NCI-H187 (cell line): Measurements from ENCODE around the gene OPN4.

Experiments
- DNase-seq, 2 experiments: peaks; one replicate each; lab custom pipeline; 2025; lab: John Stamatoyannopoulos, UW

OPN4 gene

DNA sequence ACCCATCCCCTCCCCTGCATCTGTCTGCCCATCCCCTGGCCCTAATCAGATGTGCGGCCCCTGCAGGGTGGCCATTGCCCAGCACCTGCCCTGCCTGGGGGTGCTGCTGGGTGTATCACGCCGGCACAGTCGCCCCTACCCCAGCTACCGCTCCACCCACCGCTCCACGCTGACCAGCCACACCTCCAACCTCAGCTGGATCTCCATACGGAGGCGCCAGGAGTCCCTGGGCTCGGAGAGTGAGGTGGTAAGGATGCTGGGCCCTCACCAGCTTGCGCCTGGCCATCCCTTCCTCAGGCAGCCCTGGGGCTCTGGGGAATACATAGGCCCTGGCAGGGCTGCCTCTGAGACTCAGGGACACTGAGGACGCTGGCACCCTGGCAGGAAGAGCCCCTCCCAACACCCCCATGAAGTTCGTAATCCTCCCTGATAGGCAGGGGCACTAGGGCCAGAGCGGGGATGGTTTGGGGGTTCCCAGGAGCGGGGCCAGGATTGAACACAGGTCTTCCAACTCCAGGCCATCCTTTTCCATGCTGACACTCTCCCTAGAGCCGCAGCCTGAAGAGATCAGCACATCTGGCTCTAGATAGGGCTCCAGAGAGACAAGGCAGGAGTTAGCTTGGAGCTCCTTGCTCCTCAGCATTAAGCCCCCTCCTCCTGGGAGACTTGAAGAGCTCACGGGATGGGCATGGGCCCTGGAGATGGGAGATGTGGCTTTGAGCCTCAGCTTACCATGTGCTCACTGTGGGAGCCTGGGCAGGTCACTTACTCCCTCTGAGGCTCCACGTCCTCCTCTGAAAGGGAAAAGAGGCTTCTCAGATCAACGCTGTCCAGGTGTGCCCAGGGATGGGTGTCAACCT, 8.1 kb downstream of the OPN4 start:
- DNase-seq: no peak

DNA sequence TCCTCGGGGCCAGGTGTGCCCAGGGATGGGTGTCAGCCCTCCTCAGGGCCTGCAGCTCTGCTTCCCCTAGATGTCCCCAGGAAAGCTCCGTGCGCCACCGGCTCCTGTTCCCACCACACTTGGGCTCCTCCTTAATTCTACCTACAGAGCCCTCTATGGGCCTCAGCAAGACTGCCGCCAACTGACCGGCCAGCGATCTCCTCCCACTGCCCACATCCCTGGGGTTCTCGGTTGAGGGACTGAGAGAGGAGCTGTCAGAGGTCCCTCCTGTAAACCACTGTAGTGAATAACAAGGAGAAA, 8.6 kb downstream of the OPN4 start:
- no peak for DNase-seq

DNA sequence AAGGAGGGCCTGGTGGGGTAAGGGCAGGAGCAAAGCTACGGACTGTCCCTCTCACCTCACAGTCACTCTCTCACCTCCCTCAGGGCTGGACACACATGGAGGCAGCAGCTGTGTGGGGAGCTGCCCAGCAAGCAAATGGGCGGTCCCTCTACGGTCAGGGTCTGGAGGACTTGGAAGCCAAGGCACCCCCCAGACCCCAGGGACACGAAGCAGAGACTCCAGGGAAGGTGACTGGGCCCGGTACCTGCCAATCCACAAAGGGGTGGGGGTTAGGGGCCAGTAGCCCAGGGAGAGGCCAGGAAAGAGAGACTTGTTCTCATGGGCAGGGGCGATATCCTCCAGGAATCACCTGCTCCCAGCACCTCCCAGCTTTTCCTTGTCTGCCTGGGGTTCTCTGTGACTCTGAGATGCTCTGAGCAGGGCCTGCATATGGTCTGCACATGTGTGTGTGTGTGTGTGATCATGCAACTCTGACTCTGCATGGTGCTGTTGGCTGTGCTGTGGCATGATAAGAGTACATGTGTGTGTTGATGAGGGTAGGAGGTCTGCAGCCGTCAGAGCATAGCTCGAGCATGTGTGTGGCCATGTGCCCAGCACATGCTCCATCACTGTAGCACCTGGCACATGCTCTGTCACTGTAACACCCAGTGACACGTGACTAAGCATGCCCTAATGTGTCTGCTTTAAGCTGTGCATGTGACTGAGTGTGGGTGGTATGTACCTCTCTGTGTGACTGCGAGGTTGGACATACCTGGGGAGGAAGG, 9.4 kb downstream of the OPN4 start:
- DNase-seq: no peak

DNA sequence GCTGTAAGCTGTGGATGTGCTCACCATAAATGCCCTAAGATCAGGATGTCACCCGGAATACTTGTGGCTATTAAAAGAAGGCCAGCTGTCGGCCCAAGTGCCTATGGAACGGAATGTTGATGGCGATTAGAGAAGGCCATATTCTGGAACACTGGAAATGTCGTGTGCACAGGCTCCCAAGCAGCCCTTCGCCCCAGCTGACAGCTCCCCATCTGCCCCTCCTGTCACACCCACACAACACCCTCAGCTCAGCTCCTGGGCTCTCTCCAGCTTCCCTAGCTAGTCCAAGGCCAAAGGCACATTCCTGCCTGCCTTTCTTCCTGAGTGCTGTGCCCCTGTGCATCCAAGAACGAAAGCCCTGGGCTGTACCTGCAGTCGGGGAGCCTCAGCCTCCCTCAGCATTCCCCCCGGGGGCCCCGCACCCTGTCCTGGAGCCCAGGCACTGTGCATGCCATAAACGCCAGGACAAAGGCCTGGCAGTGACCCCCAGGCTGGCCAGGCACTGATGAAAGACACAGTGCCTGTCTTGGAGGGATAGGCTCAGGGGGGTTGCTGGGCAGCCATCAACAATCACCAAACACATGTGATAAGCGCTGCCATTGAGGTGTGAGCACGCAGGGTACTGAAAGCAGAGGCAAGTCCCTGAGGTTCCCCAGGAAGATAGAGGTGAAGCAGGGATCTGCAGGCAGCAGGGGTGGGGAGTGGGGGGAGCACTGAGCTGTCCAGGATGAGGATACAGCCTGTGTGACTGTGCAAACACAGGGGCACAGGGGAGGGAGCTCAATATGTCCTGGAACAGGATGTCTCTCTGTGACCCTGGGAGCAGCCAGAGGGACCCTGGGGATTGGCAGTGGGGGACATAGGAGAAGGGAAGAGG, 10.2 kb downstream of the OPN4 start:
- DNase-seq: no peak

DNA sequence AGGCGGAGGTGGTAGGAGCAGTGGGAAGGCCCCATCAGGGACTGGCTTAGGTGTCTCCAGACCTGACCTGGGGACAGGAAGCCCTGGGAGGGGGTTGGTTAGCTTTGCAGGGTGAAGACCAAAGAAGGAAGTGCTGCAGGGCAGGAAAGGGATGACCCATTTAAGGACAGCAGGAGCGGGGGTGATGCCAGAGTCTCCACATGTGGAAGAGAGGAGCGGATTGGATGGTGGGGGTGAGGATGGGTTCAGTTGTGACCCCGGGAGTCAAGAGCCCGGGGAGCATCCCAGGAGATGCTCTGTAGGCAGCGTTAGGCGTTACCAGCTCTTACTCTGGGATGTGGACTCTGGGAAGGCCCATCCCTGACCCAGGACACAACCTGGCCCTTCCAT, 10.9 kb downstream of the OPN4 start:
- no peak for DNase-seq

DNA sequence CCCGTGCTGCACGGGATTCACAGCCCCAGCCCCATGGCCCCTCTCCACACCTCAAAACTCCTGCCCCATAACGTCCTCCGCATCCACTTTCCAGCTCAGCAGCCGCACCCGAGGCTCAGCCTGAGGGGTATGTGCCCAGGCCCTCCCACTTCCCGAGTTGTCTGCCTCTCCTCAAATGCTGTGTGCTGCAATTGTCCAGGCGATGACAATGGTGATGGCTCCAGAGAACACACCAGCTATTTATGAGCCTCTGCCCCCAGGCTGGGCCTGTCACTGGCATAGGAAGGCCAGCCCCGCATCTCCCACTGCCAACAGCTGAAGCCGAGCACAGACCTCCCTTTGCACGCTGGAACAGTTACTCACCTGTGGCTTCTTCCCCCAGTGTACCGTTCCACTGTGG, 11.5 kb downstream of the OPN4 start:
- DNase-seq: no peak

DNA sequence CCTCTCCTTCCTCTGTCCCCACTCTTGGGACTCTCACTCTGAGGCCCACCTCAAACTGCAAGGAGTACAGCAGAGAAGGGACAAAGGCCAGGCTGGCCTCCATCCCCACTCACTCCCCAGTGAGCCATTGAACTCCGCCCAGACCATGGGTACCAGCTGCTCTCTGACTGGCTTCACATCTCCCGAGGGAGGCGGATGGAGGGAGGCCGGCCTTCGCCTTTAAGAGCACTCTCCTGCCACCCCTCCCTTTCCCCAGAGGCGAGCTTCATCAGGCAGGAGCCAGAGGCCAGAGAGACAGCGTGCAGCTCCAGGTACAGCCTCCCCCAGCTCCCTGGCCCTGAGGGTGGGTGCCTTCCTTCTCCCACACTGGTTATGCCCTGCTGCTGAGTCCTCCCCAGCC, 12.2 kb downstream of the OPN4 start:
- DNase-seq: peak; percentile 13 to 50

DNA sequence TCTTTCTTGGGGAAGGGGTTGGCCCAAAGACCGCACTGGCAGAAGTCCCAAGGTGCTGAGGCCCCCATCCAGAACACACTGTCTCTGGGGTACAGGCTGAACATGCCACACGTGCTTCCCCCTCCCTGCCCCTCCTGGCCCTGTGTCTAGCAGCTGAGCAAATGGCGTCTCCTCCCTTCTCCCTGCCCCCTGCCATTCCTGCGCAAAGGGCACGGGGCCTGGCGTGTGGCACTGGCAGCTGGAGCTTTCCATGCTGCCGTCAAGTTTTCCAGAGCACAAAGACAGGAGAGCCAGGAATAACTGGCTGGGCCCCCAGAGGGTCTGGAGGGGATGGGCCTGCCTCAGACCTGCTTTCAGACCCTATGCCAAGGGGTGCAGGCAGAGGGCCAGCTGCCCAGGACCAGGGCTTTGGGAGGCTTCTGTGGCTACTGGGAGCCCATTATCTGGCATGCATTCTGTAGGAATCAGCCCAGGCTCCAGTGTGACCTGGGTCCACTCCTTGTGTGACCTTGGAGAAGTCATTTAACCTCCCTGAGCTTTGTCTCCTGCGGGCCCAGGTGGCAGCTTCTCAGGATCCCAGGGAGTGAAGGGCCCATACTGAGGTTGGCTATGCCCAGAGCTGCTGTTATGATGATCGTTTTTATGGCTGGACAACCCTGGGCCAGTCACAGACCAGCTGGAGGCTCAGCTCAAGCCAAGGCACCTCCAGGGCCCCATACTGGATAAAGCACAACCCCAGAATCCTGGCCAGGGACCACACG, 13.3 kb downstream of the OPN4 start:
- no peak for DNase-seq

DNA sequence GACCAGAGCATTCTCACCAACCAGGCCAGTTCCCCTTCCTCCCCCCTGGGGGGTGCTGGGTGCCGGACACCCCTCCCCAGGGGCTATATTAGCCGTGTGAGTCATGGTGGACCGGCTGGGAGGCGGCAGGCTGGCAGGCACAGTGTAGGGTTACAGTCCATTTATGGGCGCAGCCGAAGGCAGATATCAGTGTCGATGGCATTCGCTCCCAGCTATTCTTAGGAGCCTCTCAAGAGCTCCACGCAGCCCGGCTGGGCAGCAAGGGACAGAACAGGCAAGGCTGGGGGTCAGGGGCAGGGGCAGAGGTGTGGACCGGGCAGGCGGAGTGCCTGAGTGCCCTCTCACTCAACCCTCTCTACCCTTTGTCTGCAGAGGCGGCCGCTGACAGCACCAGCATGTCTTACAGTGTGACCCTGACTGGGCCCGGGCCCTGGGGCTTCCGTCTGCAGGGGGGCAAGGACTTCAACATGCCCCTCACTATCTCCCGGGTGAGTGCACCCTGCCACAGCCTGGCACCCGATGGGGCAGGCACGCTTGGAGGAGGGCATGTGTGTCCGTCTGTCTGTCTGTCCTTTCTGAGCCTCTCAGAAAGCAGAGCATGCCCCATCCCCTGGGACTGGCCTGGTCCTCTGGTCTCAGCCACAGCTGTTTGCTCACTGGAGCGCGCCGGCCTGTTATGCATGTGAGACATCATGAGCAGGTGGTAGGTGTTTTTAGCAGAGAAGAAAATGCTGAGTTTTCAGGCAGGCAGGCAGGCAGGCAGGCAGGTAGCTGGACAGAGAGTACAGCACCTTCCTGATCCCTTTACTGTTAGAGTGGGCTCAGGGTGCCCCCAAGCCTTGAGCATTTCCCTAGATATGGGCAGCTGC, 14.2 kb downstream of the OPN4 start, which contains the start of gene LDB3:
Gene LDB3 (plus strand): TSS at position 215 of the 869 bp plus-strand sequence. CDS start 181 bp downstream, at position 396.
- peak; percentile 64 to 71 for DNase-seq

DNA sequence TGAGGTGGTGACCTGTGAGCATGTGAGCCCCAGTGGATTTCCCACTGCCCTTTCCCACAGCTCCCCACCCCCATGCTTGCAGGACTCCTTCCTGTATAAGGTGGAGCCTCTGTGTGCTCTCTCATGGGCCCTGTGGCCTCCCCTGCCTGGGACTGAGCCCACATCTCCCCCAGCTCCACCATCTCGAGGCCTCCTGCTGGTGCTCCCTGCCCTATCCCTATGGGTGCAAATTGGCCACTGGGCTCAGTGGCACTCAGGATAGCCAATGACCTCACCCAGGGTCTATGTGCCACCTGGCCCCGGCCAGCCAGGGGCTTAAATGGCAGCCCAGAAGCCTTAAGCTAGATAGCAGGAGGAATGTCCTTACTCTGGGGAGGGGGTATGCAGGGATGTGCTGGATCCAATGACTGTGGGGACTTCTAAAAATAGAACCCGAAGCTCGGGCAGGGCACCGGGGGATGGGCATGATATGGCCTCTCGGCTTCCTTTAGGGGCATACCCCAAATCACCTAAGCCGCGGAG, 16.0 kb downstream of the OPN4 start:
- no peak for DNase-seq

DNA sequence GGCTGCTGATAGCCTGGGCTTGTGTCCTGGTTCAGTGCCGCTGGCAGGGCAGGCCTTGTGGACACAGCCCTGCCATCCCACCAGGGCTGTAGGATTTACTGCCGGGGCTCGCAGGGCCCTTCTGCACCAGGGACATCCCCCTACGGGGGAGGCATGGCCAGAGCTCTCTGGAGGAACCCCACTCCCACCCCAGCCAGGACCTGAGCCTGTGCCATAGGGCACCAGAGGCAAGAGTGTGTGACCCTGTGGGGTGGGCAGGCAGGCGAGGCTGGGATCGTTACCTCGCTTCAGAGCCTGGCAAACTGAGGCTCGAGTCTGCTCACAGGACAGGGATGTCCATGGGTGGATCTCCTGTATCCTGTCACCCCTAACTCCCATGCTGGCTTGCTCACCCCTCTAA, 16.5 kb downstream of the OPN4 start:
- no peak for DNase-seq

DNA sequence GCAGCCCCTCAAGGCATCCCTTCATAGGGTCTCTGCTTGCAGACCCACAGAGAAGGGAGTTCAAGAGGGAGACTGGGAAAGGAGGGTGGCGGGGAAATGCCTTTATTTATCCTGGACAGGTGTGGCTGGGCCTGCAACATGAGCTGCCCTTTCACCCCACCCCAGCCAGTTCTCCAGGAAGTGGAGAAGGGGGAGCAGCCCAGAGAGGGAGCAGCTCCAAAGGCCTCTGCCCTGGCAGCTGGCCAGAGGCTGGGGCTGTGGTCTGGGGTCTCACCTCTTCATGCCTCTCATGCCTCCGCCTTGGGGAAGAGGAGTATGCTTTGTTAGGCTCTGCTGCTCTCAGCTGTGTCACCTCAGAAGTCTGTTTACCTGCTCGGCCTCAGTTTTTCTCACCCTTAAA, 17.1 kb downstream of the OPN4 start:
- no peak for DNase-seq

DNA sequence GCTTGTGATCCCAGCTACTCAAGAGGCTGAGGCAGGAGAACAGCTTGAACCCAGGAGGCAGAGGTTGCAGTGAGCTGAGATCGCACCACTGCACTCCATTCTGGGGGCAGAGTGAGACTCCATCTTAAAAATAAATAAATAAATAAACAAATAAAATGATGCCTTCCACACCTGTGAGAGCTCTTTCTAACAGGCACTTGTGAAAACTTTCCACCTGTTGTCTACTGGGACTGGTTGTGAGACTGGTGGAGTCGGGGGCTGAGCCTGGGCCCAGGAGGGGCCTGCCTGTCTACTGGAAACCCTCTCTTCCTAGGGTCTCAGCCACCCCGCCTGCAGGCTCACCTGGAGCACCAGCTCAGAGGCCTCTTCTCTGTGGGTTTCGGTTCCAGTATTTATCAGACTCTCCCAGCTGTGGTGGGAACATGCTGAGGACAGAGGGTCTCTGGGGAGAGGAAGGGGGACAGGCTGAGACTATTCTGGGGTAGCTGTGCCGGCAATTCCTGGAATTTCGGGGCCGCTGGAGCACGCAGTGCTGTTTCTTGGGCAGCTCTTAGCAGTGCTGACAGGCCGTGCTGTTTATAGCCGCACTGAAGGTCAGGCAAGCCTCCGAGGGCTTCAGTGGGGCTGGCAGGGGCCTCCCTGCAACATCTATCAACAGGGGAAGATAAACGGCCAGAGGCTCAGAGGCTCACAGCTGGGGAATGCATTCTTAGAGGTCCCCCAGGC, 17.8 kb downstream of the OPN4 start:
- DNase-seq: no peak

DNA sequence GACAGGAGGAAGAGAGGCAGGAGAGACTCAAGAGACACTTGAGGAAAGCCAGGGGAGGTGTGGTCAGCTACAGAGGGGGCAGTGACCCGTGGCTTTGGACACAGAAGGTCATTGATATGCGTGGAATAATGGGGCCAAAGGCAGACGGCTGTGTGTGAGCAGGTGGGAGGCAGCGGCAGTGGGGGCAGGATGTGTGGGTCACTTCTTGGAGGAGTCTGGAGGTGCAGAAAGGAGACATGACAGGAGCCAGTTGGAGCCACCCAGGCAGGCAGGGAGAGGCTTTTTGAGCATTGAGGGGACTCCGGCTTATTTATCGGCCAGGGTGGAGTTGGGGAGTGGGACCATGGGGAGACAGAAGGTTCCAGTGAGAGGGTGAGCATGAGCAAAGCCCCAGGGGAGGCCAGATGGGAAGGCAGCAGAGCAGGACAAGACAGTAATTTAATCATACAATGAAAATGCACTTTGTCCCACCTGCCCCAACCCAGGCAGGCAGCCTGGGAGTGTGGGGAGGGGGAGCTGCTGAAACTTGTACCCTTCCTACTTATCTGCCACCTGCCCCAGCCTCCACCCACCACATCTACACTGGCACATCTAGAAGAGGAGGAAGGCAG, 19.0 kb downstream of the OPN4 start:
- DNase-seq: peak in 1 of 2 experiments; percentile 17

DNA sequence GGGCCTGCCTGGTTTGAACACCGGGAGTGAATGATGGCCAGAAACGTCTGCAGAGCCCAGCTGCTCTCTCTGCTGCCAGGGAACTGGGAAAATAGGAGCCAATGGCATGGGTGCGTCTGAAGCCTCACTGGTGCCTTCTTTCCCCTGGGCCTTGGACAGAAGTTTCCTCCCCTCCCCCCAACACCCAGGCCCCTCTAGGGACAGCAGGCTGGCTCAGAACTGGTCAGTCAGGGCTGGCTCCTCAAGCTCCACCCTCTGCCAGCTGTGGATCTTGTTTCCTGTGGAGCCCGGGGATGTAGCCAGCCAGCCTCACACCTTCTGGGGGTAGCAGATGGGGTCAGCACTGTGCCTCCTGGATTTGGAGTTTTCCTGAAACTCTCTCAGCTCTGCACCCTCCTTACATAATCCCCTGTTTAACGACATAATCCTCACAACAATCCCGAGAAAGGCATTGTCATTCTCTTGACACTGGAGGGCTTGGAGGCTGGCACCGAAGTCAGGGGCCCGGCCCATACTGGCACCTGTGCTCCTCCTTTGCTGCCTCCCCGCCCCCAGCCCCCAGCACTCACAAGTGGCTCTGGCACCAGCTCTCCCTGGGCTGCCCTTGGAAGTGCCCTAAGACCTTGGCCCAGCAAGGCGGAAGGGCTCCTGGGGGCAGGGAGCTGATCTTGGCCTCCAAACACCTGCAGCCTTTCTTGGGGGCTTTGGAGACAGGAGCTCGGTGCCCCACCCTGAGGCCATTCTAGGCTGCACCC, 19.7 kb downstream of the OPN4 start:
- DNase-seq: no peak

DNA sequence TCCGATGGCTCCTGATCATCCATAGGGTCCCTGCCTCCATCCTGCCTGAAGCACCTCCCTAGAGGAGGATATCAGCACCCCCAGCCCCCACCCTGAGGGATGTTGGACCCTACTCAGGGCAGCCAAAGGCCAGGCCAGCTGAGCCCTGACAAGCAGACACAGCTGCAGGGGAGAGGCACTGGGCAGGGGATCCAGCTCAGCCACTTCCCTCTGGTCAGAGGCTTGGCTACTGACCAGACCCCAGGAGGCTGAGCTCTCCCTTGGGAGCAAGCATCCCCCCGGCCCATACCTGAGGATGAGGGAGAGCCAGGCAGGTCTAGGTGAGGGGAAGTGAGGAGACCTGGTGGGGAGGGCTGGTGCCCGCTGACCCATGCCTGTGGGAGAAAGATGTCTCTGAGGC, 20.6 kb downstream of the OPN4 start:
- no peak for DNase-seq

DNA sequence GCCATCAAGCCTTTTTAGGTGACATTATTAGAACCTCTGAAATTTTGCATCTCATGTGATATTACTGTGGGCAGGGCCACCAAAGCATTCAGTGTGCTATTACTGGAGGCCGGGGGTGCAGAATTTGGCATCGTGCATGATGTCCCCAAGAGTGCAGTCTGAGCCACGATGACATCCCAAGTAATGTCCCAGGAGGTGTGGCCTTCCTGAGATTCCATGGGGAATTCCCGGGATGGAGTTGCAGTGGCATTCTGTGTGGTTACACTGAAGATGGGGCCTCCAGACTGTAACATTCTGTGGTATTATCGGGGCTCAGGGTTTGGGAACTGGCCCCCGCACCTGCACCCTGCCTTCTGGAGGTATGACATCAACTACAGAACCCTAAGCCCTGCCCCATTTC, 23.0 kb downstream of the OPN4 start:
- no peak for DNase-seq

DNA sequence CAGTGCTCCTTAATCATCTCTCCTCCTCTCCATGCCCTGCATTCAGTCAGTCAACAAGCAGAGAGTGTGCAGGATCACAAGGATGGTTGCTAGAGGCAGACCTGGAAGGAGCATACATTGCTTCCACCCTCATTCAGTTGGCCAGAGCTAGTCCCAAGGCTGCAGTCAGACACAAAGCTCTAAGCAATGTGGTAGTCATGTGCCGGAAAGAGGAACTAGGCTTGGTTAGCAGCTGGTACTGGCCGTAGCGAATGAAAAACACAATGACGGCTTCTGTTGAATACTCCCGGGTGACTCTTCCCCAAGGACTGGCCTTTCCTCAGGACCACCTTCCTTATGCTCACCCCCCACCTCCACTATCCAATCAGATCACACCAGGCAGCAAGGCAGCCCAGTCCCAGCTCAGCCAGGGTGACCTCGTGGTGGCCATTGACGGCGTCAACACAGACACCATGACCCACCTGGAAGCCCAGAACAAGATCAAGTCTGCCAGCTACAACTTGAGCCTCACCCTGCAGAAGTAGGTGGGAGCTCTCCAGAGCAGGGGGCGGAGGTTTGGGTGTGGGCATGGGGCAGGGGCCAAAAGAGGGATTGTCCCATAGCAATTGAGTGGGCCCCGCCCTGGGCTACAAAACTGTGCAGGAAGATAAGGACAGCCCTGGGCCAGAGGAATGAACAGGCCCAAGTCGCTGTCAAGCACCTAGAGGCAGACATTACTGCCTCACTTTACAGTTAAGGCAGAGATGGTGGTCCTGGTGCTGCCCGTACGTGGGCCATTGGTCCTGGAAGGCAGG, 24.8 kb downstream of the OPN4 start:
- DNase-seq: no peak
